ENCODE results near the gene KRT38.

- TF ChIP-seq CTCF (IDR thresholded peaks at IDR 0.05) (no peak), POLR2A (IDR thresholded peaks at IDR 0.05) (no peak)
Measured at GRCh38 chr17:41406205-41406604, 34.6 kb downstream of the KRT38 start.
